CD4-positive, alpha-beta T cell treated with Interleukin-4 for 1 hour (primary cell): ENCODE measurements around the gene AGAP3.

Experiments
- DNase-seq, 2 donors: peaks; one replicate each; pipeline ENCODE4 v3.0.0-alpha.2; 2020 to 2022

AGAP3 gene

DNA sequence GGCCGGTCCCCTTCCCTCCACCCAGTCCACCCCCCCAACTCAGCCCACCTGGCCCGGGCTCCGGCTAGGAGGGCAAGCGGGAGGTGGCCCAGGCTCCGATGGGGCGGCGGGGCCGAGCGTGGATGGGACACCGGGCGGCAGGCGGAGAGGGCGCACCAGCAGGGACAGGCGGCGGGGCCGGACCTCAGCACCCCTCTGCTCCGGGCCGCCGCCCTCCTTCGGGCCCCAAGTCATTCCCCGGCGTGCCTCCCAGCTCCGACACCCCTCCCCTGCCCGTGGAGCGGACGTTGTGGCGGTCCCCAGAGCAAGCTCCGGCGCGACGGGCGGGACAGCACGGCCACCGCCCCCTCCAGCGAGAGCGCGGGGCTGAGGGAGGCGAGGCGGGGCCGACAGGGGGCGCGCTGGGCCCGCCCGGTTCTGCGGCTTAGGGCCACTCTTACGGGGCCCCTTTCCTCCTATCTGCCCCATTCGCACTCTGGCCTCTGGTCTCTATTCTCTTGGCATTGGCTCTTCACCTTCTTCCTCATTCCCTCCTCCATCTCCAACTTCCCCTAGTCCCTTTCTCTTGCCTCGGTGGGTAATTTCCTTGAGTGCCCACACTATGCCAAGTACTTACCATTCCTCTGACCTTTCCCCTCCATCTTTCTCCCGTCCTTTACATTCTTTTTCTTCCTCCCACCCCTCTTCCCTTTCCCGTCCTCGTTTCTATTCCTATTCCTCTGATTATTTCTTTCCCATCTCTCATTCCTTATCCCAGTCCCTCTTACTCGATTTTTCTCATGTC, 81.9 kb downstream of the AGAP3 start:
- peak; percentile 44 to 59 for DNase-seq

- DNase-seq = no peak
Observed at GRCh38 chr7:151168787-151169162, 82.5 kb downstream of the AGAP3 start.

GRCh38 chr7:151172273-151173141, 86.2 kb downstream of the AGAP3 start:
- DNase-seq = peak; percentile 79 to 81

DNA sequence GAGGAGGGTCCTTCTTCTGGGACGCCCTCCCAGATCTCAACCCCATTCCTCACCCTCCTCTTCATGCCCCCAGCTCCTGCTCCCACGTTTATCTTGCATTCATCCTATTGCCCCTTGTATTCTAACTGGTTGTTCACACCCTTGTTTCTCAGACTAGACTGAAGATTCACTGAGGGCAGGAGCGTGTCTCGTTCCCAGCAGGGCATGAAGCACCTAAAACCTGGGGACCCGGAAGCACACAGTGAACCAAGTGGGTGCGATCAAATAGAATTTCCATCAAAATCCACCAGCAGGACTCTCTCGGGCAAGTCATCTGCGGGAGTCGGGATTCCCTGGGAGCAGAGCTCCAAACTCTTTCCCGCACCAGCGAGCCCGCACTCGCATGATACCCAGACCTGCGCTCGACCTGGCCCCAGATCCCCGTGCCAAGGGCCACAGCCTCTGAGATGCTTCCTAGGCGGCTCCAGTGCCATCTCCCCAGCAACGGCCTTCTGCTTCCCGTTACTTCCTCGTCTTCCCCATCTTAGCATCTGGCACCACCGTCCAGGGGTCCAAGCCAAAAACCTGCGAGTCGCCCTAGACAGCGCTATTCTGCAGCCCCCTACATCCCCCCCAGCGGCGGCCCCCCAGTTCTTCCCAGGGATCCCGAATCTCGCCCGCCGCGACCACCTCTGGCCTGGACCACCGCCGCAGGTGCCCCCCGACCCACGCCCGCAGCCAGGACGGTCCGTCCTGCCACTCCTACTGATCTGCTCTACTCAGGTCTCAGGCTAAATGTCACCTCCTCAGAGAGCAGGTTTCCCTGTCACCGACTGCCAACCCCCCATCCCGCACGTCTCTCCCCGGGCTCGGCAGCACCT, 87.3 kb downstream of the AGAP3 start:
- DNase-seq = no peak

GRCh38 chr7:151174246-151175046, 88.2 kb downstream of the AGAP3 start:
- peak; percentile 31 to 57 for DNase-seq

- no peak for DNase-seq
Observed at GRCh38 chr7:151175047-151175792, 88.9 kb downstream of the AGAP3 start.

GRCh38 chr7:151175793-151176311, 89.6 kb downstream of the AGAP3 start:
- DNase-seq = no peak

- no peak for DNase-seq
Observed at GRCh38 chr7:151176401-151176800, 90.1 kb downstream of the AGAP3 start.

- DNase-seq = no peak
Observed at GRCh38 chr7:151177310-151177709, 91.0 kb downstream of the AGAP3 start.

GRCh38 chr7:151178236-151178635, 92.0 kb downstream of the AGAP3 start:
- DNase-seq = no peak

GRCh38 chr7:151178831-151179230, 92.6 kb downstream of the AGAP3 start:
- no peak for DNase-seq

- DNase-seq = no peak
Observed at GRCh38 chr7:151179287-151179860, 93.1 kb downstream of the AGAP3 start.

- no peak for DNase-seq
Observed at GRCh38 chr7:151179946-151180345, 93.7 kb downstream of the AGAP3 start.

- no peak for DNase-seq
Observed at GRCh38 chr7:151181011-151181431, 94.7 kb downstream of the AGAP3 start.

- no peak for DNase-seq
Observed at GRCh38 chr7:151185762-151186639, 99.7 kb downstream of the AGAP3 start.

DNA sequence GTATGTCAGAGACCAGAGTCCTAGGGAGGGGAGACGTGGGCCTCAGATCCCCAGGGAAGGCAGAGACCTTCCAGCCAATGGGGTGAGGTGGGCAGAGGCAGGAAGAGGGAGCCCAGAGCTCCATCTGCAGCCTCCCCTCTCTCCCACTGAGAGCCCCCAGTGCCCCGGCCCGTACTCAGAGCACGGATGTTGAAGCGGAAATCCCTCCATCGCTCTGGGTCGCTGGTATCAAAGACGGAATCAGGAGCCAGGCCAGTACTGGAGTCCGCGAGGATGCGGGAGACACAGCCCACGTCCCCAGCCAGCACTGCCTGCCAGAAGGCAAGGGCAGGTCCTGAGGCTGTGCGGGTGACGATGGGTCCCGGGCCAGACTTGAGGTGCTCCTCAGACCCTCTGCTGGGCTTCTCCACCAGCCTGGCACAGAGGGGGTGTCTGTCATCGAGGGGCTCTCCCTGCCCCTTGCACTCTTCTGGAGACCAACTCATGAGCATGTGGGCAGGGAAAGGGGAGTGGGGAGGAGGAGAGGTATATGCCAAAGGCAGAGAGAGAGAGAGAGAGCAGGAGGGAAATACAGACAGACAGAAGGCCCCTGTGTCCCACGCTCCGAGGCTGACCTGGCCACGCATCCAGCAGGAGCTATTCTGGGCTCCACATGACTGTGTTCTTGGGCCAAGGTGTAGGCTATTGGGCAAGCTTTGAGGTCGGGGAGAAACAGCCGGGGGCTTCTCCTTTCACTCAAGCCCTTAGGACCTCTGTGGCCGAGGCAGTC, 100.5 kb downstream of the AGAP3 start, which contains the start of gene ASB10:
Gene ASB10, minus strand, starts transcription at position 611 of the 769 bp plus-strand sequence. Its CDS starts 120 bp downstream, at position 491.
- no peak for DNase-seq

DNA sequence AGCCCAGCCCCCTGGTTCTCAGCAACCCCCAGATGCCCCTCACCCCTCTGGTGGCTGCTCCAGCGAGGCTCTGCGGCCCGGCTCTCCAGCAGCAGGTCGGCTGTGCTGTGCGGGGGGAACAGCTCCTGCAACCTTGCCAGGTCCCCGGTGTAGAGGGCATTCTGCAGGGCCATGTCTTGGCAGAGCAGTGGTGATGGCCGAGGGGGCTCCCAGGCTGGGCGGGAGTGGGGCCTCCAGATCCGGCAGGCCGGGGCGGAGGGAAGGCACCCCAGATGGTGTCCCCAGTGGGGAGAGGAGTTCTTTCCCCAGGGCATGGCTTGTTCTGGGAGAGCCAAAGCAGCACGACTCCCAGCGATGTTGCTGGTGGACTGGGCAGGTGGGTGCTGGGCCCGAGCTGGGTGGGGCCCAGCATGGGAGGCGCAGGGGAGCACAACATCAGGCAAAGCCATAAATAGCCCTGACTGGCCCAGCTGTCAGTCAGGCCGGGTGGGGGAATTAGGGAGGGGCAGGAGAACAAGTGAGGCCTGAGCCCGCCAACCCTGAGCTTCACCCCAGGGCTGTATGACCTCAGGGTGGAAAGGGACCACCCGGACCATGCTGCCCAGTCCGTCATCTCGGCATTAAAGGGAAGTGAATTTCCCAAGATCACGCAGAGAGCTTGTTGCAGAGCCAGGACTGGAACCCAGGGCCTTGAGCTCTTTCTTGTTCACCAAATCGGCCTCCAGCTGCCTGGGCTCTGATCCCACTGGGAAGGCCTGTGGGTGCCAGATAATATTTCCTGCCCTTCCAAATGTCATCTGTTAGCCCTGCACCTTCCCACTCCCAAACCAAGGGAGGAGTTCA, 101.4 kb downstream of the AGAP3 start:
- DNase-seq = no peak

DNA sequence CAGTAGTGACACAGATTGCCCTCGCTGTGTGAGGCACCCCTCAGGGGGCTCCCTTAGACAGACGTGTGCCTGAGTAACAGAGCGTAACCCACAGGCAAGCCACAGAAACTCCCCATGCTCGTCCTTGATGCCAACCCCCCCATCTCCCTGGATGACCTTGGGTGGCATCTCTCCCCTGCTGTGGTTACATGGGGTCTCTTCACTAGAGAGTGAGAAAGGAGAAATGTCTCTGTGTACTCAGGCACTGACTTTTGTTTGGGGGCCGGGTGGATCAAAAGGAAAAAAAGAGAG, 101.9 kb downstream of the AGAP3 start:
- no peak for DNase-seq
